NCI-H1930 (cell line): ENCODE results near the gene IMPACT.

Experiments used
- DNase-seq, 2 experiments: peaks; one replicate each; lab custom pipeline; 2025; lab: John Stamatoyannopoulos, UW

IMPACT gene

DNA sequence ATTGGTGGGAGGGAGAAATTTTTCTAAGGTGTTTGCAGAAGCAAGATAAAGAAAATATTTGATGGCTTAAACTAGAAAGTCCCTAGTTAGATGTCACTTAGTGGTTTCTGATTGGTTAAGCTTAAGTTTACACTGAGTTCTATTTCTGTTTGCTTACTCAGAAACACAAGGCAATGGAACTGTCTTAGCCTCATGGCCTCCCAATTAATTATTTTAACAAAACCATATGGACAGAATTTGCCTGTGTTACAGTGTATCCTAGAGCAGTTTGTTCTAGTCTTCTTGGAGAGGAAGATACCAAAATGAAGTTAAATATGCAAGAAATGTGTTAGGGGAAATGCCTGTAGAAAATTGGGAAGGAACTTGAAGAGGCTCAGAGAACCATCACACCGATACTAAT, 4.6 kb upstream of the IMPACT start:
- DNase-seq: peak in 1 of 2 experiments; percentile 65

DNA sequence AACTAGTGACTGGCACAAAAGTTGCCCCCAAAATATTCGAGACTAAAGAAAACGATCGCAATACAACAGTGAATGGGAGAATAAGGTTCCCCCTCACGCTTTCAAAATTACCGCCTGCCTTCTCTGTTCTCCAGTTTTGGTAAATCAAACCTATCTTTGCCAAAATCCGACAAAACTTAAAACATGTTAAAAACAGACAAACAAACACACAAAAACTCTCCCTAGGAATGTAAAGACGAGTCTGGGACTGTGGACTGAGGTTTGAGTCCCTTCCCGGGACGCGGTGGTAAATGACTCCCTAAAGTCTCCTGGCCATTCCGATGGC, 435 bp upstream of the IMPACT start:
- DNase-seq: no peak

DNA sequence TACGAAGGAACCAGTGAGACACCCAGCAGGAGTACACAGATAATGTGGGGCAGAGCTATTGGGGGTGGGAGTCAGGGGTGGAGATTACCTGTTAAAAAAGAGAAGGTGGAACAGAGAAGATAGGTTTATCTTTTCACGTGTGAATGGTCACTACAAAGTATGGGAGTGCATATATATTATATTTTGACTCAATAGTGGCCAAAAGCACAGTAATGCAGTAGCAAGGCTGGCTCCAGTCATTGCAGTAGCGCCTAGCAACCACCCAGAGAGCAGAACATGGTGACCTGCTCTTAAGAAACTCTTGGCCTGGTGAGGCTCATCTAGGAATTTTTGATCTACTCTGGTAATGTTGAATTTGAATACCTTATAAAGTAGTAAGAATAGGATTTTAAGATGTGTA, 1.0 kb downstream of the IMPACT start:
- peak in 1 of 2 experiments; percentile 23 for DNase-seq

DNA sequence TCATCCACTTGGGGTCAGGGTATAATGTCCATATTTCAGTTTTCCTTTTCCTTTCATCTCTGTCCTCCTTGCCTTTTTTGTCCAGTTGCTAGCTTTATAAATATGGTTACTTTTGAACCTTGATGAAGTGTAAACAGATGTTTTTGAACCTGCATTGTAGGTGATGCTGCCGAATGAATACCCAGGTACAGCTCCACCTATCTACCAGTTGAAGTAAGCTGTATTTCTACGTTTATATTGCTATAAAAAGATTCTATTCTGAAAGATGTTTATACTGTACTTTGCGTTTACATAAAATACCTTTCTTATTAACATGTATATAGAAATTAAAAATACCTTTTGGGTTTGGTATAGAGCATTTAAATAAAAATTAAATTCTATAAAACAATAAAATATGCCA, 2.2 kb downstream of the IMPACT start:
- no peak for DNase-seq

DNA sequence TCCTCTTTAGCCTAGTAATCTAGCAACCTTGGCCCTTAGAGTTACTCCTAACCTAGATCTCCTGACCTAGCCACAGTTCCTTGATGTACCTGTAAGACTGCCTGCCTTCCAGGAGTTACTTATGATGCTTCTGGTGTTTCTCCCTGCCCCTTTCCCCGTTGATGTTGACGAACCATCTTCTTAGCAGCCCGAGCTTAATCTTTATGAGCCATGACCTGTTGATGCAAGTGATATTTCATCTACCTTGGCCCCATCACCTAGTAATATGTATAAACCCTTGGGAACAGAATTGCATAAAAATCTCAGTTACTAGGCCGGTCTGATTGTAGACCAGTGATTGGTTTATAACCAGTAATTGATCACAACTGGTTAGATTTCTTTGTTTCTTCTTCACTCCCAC, 2.7 kb downstream of the IMPACT start:
- no peak for DNase-seq

DNA sequence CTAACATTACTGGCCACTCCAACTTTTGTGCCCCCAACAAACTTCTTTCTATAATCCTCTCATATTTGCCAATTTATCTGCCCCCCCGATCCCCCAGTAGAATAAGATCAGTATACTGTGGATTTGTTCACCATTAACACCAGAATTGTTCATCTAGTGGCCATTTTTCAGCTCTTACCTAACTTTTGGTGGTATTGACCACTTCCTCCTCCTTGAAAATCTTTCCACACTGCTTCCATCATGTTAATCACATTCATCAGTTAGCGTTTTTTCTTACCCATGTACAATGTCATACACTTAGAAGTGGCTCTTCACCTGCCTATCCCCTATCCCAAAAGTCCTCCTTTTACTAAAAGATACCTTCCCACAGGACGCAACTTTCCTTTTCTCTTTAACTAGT, 6.1 kb downstream of the IMPACT start:
- no peak for DNase-seq

DNA sequence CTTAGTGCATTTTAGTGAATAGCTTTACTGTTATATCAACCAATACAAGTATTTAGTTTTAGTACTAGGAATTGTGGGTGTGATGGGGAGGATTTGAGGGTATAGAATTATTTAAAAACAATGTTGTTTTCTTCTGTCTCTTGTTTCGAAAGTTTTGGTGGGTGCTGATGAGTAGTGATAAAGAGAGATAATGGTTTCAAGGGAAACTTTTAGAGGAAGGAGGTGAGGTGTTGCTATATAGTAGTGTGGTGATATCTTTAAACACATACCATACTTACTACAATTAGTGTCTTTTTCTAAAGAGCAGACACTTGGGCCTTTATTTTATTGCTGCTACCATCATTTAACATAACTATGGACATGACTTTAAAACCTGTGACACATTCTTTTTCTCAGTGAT, 10.5 kb downstream of the IMPACT start:
- DNase-seq: no peak

DNA sequence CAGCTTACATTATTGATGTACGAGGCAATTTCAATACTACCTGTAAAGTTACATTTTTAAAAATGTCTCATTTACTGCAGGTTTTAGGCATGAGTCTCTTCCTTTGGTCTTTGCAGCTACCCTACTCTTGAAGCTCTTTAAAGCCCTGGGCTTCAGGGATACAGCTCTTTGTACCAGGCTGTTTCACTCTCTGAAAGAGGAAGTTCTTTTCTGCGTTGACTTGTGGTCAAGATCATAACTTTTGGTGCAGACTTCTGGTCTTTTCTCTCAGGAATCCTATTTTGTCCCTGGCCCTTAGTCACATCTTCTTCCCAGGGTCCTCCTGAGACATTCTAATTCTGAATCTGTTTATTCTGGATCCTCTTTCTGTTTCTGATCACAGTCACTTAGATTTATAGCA, 17.4 kb downstream of the IMPACT start:
- no peak for DNase-seq

DNA sequence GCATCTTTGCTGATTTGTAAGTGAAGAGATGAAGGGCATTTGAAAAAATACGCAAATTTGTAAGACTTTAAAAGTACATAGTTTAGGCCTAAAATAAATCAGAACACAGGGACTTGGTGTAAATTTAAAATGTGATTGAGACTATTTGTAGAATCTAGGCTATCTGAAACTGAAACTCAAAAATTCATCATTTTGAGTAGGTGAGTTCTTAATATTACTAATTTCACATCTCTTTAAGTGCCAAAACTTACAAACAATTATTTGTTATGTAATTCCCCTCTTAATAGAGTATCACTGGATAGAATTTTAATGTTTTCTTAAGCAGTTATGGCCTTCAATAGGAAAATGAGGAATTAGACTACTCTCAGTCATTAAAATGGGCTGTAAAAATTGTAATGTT, 20.0 kb downstream of the IMPACT start:
- no peak for DNase-seq

DNA sequence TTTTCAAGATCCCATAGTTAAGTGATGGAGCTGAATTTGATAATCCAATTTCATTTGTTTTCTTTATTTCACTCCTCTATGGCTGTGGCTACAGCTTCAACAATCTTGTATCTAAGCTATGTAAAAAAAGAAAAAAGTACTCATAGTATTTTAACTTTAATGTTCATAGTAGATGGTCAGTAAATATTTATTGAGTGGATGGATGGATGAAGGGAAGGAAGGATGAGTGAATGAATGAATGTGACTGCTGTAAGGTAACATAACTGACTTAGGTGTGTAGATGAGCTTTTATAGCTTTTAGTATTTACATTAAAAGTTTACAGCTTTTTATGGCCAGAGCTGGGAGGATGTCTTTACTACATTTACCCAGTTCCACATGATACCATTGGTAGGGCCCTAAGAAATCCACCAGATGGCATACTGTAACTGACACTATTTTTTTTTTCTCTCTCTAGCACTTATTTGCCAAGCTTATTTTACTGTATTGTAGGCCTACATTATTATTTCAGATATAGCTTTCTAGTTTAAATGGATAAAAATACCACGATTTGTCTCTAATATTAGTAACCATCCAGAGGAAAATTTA, 20.6 kb downstream of the IMPACT start:
- no peak for DNase-seq

DNA sequence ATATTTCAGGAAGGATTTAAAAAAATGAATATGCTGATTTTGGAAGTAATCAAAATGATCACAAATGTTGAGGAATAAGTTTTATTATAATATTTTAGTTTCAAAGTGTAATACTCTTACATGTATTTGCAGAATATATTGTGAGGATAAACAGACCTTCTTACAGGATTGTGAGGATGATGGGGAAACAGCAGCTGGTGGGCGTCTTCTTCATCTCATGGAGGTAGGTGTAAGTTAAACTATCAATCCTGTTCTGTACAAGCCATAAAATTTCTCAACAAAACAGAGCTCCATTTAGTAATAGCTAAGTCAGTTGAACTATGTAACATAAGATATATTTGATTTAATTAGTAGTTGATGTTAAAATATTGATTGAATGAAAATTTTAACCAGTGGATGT, 21.5 kb downstream of the IMPACT start:
- DNase-seq: no peak

DNA sequence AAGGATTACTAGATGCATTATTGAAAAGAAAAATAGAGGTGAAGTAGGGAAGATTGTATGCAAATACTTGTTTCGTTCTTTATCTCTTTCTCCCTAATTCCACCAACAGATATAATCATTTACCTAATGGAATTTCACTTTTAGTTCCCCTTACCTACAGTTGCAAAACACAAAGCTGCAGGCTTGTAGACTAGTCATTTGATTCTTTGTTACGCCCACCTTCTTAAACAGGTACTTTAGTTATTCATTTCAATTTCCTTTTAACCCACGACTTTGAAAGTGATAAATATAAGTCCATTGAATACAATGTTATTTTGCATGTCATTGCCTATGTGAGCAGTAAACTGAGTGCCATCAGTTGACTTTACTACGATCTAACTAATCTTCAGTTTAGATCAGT, 30.1 kb downstream of the IMPACT start:
- DNase-seq: no peak

DNA sequence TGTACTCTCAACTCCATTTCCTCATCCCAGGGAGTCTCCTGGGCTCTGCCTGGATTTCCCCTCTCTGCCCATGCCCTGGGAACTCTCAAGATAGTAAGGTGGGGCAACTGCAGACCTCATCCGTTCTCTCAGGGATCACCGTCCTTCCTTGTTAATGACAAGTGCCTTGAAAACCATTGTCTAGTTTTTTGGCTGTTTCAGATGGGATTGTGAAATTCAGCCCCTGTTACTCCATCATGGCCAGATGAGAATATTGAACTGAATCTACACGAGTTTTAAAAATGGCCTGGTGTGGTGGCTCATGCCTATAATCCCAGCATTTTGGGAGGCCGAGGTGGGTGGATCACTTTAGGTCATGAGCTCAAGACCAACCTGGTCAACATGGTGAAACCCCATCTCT, 33.3 kb downstream of the IMPACT start:
- DNase-seq: no peak

DNA sequence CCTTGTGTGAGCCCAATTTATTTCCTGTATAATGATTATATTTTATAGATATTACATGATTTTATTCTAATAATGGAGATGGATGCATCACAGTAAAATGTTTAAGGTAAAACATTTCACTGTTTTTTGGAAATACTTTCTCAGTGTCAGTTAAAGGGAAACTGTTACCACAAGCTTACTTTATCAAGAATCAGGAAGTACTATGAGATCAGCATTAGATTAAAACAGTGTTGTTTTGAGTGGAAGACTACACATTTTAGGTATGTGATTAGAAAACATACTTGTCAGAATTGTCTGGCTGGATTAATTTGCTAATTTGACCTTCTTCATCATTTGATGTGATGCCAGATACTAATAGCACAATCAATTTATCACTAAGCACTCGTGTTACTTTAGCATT, 33.9 kb downstream of the IMPACT start, which contains the start of gene HRH4:
TSS of gene HRH4 (plus strand) at position 250 of the 400 bp plus-strand sequence. CDS start at position 342, 92 bp downstream.
- DNase-seq: no peak

DNA sequence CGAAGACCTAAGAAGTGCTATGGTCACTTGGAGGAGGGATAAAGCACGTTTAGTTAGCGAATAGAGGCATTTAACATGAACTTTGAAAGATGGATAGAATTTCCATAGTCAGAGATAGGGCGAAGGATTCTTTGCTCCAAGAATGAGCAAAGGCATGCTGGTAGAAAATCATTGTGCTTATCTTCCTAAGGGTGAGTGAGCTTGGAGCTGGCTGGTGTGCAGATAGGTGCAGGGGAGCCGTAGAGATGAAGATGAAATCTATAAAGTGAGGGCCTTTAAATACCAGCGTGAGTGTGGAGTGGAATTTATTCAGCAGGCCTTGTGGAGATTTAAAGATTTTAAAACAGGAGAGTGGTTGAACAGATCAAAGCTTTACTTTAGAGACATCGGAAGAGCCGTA, 35.5 kb downstream of the IMPACT start:
- DNase-seq: no peak

DNA sequence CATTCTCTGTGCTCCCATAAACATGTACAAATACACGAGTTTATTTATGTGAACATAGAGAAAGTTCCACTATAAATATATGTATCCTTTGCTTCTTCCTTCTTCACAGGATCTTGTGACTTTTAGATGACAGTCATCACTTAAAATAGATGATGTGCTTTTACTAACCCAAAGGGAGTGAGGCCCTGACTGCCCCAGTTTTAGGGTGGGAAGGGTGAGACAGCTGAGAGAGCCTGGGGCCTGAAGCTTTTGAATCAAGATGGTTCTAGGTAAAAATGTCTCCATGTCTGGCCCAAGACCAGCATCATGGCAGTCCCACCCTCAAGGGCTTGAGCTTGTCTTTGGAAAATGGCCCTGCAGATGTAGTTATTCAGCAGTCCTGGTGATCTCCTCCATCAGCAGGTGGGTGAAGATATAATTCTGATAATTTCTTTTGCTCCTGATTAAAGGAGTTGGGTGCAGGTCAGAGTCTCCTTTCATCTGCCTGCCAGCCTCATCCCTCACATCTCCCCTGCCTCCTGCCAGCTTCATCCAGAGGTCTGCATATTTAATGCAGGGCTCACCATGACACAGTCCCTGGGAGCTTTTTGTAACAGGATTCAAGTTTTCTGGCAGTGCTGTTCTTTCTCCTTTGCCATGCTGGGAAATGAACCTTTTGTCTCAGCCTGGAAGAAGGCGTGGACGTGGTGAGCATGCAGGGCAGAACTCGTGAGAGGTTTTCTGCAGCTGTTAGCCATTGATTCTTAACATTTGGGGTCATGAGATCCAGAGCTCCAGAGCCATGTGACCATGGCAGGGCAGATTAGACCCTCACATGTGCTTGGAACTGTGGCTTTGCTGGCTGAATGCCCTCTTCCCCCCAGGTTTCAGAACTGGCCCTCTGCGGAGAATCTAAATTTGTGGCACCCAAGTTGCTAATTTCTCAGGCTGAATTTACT, 36.6 kb downstream of the IMPACT start:
- DNase-seq: no peak

DNA sequence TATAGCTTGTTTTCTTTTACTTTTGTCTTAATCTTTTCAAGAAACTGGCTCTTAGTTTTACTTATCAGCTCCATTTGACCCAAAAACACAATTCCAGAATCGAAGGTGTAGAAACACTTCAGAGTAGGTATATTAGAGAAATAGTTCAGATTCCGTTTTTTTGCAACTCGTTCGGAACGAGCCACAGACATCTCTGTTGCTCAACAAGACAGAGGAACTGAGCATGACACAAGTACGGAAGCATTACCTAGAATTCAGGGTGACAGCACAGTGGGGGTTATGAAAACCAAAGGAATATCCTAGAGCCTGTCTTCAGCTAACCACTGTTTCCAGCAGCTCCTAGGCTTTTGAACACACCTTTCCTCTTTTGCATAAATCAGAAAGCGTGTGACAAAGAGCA, 39.0 kb downstream of the IMPACT start:
- DNase-seq: no peak

DNA sequence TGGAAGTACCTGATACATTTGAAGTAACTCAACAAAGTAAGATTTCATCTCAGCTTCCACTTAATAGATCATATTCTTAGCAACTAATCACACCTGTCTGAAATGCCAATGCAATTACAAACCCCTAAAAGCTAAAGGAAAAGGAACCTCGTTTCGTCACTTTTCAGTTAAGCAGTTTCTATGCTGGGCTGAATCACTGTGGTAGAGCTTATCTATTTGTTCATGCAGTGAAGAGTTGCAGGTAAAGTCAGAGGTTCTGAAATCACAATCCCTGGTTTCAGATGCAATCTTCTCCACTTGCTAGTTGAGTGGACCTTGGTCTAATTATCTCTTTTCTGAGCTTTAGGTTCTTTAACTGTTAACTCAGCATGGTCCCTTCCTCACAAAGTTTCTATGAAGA, 40.3 kb downstream of the IMPACT start:
- DNase-seq: no peak

DNA sequence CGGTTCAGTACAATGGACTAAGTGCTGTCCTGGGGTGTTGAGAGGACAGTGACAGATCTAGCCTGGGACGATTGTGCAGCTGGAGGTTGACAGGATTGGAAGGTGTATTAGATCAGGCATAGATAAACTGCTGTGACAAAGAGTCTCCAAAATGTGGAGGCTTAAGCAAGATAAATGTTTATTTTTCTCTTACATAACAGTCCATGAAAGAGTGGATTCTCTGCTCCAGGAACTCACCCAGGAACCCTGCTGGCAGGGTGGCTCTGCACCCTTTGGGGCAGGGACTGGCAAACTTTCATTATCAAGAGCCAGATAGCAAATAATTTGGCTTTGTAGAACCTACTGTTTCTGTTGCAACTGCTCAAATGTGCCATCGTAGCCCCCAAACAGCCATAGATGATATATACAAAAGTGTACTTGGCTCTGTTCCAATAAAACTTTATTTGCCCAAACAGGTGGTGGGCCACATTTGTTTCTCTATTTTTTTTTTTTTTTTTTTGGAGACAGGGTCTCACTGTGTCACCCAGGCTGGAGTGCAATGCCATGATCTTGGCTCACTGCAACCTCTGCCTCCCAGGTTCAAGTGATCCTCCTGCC, 43.6 kb downstream of the IMPACT start:
- no peak for DNase-seq

DNA sequence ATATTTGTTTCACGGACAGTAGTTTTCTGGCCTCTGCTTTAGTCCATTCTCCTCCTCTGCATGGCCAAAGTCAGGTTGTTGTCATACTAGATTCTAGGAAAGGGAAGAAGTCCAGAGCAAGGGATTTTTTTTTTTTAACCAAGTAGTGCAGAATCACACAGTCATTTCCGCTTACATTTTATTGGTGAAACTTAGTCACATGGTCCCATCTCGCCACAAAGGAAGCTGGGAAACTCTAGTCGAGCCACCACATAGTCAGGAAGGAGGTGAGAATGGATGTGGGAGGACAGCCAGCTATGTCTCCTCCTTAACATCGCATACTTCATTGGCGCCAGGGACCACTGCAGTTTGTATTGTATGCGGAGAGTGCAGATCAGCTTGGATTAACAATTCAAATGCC, 44.3 kb downstream of the IMPACT start:
- DNase-seq: no peak

DNA sequence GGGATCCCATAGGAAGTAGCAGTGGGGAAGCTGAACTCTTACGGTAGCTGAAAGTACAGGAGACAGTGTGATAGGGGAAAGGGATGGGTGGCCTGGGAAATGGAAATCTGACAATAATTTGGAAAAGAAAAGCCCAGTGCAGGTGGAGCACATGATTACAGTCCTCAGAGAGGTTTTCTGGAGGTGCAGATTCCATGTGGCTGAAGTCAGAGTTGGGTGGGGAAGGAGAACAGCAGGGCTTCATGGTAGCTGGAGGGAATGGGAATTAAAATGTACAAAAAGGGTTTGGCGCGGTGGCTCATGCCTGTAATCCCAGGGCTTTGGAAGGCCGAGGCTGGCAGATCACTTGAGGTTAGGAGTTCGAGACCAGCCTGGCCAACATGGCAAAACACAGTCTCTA, 46.1 kb downstream of the IMPACT start:
- no peak for DNase-seq

DNA sequence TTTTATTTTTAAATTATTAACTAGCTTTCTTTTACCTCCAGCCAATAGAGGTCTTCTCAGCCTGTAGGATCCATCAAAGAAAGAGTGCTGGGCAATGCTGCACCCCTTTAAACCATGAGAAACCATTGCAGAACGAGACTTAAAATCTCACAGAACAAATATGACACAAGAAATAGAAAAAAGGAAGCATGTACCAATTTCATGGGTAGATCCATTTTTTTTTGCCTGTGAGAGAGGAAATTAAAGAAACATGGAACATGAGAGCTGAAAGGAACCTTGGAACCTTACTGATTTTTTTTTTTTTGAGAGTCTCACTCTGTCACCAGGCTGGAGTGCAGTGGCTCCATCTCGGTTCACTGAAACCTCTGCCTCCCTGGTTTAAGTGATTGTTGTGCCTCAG, 47.9 kb downstream of the IMPACT start:
- no peak for DNase-seq

DNA sequence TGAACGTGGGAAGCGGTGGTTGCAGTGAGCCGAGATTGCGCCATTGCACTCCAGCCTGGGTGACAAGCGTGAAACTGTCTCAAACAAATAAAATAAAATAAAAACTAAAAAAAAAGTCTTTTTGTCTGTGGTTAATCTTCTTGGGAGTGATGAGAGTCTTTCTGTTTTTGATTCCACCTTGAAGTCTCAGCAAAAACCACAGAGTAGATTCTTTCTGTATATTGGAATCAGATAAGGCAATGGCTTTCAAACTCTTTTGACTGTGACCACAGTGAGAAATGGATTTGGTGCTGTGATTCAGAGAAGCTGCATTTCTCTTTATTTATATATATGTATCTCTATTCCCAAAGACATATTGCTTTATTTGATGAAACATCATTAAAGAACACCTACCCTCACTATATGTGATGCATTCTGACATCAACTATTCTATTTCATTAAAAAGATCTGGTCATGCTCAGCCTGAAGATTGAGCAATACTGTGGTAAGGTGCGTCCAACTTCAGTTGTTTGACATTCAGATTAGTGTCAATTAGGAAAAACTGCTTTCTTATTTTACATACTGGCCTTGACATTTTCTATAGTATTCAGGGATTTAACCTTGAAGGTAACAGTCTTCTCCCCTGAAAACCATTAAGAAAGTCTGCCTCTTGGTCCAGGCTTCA, 49.6 kb downstream of the IMPACT start:
- DNase-seq: no peak
